ENCODE data around the gene TRIM8. TPM values are rescaled to one million over a fixed set of nuclear protein-coding genes. Genes with fewer than 3 reads are reported as not detected.

TRIM8 gene
- 105 TPM for total RNA-seq

DNA sequence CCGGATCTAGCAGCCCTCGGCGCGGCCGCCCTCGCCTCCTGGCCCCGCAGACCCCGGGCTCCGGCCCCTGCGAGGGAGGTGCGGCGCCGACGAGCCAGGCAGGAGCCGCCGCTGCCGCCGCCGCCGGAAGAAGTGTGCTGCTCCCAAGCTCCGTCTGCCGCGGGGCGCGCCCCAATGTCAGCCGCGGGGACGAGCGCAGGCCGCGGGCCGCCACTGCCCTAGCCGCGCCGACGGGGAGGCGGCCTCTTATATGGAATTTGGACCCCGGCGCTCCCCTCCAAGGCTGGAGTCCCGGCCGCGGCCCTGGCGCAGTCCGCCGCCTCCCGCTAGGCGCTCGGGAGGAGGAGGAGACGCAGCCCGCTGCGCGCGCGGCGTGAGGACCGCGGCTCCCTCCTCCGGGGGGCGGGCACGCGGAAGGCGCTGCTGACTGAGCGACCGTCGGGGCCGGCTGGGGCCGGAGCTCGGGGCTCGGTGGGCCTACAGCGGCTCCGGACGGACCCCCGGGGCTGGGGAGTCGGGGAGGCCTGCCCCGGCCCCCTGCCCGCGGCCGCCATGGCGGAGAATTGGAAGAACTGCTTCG, at the start of gene TRIM8:
Gene TRIM8, plus strand, starts transcription at position 414 of the 580 bp plus-strand sequence. Its CDS starts 139 bp downstream, at position 553.

Other genes starting within 250 kb of the TRIM8 start
- 16.2 TPM for gene NFKB2, start 248.8 kb upstream of the TRIM8 start, total RNA-seq
- gene PSD, start 225.7 kb upstream of the TRIM8 start, total RNA-seq, result 49.2 TPM
- 18.9 TPM for gene FBXL15, start 223.6 kb upstream of the TRIM8 start, total RNA-seq
- gene CUEDC2, start 211.9 kb upstream of the TRIM8 start, total RNA-seq, result 58.9 TPM
- 0.93 TPM for gene C10orf95, start 192.9 kb upstream of the TRIM8 start, total RNA-seq
- 99.1 TPM for gene ACTR1A, start 141.8 kb upstream of the TRIM8 start, total RNA-seq
- 11.4 TPM for gene SUFU, start 140.5 kb upstream of the TRIM8 start, total RNA-seq
- gene ARL3, start 69.9 kb downstream of the TRIM8 start, total RNA-seq, result 21.6 TPM
- gene SFXN2, start 70.2 kb downstream of the TRIM8 start, total RNA-seq, result 16.8 TPM
- 80.5 TPM for gene WBP1L, start 99.5 kb downstream of the TRIM8 start, total RNA-seq
- gene CYP17A1, start 192.9 kb downstream of the TRIM8 start, total RNA-seq, result 0.33 TPM
- gene BORCS7, start 209.8 kb downstream of the TRIM8 start, total RNA-seq, result 49.5 TPM
- 15.9 TPM for gene AS3MT, start 225.0 kb downstream of the TRIM8 start, total RNA-seq